GM06990 (cell line): ENCODE results near the gene LDLRAD2.

Source experiments
- DNase-seq: peaks from one replicate; pipeline ENCODE4 v3.0.0-alpha.2; 2011; ENCODE audit not compliant: insufficient read length; ENCODE audit errors: extremely low read depth
- H3K27me3 ChIP-seq: replicated peaks from 2 replicates; pipeline ENCODE4 v1.6.0; 2011; ENCODE audit warnings: low read length; ENCODE audit not compliant: control insufficient read depth, insufficient read depth
- H3K36me3 ChIP-seq: 2 replicates; pipeline ENCODE4 v1.5.1; 2011; ENCODE audit warnings: low read length; ENCODE audit not compliant: control insufficient read depth, insufficient read depth
- H3K4me3 ChIP-seq: replicated peaks from 2 replicates; pipeline ENCODE4 v1.5.1; 2011; ENCODE audit warnings: low read depth, mild to moderate bottlenecking, control low read depth, low read length
- TF ChIP-seq, protein P1 (sequence below): IDR thresholded peaks from 2 replicates; pipeline ENCODE4 v1.5.1; 2011; ENCODE audit warnings: low read length, control low read depth, mild to moderate bottlenecking, inconsistent platforms; ENCODE audit not compliant: insufficient read depth, poor library complexity, severe bottlenecking

Gene LDLRAD2

DNA sequence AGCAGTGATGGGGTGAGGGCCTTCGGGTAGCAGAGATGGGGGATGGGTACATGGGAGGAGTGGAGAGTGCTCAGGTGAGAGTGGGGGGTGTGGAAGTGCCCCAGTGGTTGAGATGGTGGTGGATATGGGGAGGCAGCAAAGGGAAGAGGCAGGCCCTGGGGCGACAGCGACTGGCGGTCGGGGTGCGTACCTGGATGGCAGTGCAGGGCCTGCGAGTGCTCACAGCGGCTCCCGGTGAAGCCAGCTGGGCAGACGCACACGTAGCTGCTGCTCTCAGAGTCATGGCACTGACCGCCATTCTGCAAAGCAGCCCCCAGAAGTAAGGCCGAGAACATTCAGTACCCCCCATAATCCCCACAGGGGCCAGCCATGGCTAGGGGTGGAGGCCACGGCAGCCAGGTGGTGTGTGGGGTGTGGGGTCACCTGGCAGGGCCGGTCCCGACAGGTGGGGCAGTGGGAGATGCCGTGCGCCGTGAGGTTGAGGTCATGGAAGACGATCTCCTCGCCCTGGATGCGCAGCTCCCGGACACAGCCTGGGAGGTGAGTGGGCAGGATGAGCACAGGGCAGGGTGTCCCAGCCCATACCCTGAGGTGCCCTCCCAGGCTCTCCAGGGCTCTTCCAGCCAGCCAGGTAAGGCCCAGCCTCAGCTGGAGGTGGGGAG lies 18.9 kb downstream of the LDLRAD2 start:
- TF ChIP-seq, protein P1, sequence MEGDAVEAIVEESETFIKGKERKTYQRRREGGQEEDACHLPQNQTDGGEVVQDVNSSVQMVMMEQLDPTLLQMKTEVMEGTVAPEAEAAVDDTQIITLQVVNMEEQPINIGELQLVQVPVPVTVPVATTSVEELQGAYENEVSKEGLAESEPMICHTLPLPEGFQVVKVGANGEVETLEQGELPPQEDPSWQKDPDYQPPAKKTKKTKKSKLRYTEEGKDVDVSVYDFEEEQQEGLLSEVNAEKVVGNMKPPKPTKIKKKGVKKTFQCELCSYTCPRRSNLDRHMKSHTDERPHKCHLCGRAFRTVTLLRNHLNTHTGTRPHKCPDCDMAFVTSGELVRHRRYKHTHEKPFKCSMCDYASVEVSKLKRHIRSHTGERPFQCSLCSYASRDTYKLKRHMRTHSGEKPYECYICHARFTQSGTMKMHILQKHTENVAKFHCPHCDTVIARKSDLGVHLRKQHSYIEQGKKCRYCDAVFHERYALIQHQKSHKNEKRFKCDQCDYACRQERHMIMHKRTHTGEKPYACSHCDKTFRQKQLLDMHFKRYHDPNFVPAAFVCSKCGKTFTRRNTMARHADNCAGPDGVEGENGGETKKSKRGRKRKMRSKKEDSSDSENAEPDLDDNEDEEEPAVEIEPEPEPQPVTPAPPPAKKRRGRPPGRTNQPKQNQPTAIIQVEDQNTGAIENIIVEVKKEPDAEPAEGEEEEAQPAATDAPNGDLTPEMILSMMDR, result no peak
- no peak for DNase-seq
- Histone ChIP-seq H3K4me3 (no peak overlapping the region), H3K36me3 (no peaks in the 10 kb centered on the region), H3K27me3 (no peaks in the 10 kb centered on the region; the same call in 1 of the 2 replicates)

DNA sequence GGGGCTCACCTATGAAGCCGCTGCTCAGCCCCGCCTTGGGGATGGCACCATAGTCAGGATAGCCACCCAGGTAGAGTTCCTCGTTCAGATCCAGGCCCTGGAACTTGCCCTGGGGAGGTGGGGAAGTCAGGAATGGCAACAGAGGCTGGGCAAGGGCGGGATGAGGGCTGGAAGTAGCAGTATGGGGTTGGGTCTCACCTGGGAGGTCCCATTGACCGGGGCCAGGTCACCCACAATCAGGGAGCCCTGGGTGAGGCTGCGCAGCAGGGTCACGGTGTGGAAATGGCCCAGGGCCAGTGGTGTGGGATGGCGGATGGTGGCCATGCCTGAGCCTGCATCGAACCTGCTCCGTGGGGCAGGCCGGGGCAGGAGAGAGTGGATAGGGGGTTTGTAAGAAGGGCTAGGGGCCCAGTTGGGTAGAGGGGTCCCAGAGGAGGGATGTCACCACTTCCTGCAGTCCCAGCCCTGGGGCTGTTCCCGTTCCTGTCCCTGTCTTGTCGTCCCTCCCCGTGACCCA lies 19.4 kb downstream of the LDLRAD2 start:
- no peak for DNase-seq
- Histone ChIP-seq H3K27me3 (no peaks in the 10 kb centered on the region; the same call in 1 of the 2 replicates), H3K4me3 (no peak overlapping the region), H3K36me3 (no peaks in the 10 kb centered on the region)
- TF ChIP-seq, protein P1, result no peak

DNA sequence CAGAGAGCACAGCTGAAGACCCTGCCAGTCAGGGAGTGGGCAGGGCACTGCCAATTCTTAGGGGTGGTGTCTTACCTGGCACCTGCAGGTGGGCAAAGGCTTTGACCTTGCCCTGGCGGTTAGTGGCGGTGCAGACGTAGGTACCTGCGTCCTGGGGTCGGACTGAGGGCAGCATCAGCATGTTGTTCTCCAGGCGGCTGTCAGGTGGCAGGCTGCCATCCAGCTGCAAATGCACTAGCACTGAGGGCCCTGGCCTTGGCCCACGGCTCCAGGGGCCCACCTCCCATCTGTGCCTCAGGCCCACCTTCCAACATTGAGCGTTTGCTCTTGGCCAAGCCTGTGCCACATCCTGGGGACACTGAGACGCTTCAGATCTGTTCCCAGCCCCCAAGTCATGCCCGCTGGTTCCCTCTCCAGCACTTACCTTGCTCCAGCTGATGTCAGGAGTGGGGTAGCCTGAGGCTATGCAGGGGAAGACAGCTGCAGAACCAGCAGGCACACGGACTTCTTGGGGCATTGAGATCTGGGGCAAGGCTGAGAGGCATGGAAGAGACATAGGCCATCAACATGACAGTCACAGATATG lies 21.4 kb downstream of the LDLRAD2 start:
- TF ChIP-seq, protein P1, result no peak
- no peak for DNase-seq
- no peaks in the 10 kb centered on the region for H3K27me3 ChIP-seq
- no peak overlapping the region for H3K4me3 ChIP-seq
- no peaks in the 10 kb centered on the region for H3K36me3 ChIP-seq

DNA sequence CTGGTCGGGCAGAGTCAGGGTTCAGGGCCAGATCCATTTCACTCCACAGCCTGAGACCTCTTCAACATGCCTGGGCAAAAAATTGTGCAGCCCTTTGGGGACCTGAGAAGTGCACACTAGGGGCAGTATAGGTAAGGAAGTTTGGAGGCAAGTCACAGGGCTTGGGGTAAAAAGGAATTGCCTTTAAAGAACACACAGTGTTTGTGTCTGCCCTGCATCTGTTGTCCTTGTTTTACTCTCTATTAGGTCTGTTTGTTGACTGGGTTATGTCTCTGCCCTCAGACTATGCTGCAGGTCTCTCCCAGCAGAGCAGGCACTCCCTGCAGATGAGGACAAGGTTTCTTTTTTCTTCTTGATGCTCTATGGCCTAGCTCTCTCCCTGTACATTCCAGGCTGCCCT lies 22.0 kb downstream of the LDLRAD2 start:
- no peaks in the 10 kb centered on the region for H3K36me3 ChIP-seq
- no peaks in the 10 kb centered on the region for H3K27me3 ChIP-seq
- H3K4me3 ChIP-seq, result no peak overlapping the region
- no peak for DNase-seq
- TF ChIP-seq, protein P1, result no peak

DNA sequence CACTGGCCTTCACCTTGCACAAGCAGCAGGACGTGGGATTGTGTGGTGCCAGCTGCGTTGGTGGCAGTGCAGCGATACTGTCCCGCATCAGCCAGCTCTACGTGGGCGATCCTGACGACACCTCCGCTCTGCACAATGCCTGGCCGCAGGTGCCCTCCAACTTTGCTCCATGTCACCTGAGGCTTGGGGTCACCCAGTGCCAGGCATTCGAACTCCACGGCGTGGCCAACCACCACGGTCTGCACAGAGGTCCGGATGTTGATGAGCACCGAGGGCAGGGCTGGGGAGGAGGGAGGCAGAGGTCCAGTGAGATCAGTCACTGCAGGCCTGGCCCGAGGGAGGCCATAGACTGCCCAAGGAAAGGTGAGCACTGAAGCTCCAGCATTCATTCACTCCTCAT lies 22.6 kb downstream of the LDLRAD2 start:
- H3K36me3 ChIP-seq, result no peaks in the 10 kb centered on the region
- TF ChIP-seq, protein P1, result no peak
- H3K27me3 ChIP-seq, result no peaks in the 10 kb centered on the region
- no peak for DNase-seq
- no peak overlapping the region for H3K4me3 ChIP-seq
